ENCODE results near the gene ADH1C.

The ADH1C gene

DNA sequence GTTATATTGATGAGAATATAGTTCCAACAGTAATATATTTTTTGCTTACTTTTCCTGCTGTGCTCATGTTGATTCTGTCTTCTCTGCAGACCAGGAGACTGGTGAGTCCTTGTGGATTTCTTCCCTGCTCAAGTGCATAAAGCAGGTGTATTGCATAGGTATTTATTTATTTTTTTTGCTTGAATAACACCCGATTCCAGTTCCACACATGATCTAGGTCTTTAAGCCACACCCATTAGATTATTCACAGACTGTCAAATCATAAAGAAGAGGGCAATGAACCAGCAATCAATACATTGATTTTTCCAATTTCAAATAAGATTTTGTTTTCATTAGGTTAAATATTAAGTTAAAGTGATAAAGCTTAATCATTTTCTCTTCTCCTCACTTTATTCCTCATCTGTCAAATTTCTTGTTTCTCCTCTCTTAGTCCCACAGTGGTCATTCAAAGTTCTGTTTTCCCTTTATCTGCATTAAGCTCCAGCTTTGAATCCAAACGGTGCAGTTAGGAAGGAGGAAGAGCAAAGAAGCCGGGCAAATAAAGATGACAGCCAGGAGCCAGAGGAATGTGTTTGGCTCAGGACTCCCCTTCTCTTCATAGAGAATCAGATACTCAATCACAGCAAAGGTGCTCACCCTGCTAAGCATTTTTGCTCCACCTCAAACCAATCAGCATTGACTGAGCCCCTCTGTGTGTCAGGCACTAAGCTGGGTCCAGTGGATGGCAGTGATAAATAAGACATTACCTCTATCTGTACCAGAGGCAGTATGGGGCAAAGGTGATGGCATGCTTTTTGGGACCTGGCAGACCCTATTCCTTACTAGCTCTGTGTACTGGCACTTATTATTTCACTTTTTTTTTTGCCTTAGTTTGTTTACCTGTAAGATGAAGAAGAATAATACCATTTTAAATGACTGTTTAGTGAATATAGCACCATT, 61.4 kb downstream of the ADH1C start, which contains the start of gene ADH1A:
ADH1A (minus strand) TSS at position 138 of the 939 bp plus-strand sequence; CDS start at position 67, 71 bp downstream.
- no peak within 1 kb of the TSS for H3K4me3 ChIP-seq (ENCODE audit: low read depth, low read length)
- TF ChIP-seq, protein P1, sequence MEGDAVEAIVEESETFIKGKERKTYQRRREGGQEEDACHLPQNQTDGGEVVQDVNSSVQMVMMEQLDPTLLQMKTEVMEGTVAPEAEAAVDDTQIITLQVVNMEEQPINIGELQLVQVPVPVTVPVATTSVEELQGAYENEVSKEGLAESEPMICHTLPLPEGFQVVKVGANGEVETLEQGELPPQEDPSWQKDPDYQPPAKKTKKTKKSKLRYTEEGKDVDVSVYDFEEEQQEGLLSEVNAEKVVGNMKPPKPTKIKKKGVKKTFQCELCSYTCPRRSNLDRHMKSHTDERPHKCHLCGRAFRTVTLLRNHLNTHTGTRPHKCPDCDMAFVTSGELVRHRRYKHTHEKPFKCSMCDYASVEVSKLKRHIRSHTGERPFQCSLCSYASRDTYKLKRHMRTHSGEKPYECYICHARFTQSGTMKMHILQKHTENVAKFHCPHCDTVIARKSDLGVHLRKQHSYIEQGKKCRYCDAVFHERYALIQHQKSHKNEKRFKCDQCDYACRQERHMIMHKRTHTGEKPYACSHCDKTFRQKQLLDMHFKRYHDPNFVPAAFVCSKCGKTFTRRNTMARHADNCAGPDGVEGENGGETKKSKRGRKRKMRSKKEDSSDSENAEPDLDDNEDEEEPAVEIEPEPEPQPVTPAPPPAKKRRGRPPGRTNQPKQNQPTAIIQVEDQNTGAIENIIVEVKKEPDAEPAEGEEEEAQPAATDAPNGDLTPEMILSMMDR (IDR thresholded peaks at IDR 0.05; ENCODE audit: low read depth, low read length) = no peak
